Fibroblast of the aortic adventitia (primary cell): ENCODE data around the gene SERINC3. TPM values are rescaled to one million over a fixed set of nuclear protein-coding genes. Genes with fewer than 3 reads are reported as not detected.

Experiments
- small RNA-seq: library from RNA; depleted of rRNA; stranded (forward); fragments of <200 nt; gene quantifications from one replicate; pipeline ENCODE3, GENCODE V24; 2012
- total RNA-seq: library from RNA; depleted of rRNA; stranded (reverse); fragments of >200 nt; gene quantifications from 2 replicates; pipeline ENCODE4 v1.2.3, GENCODE V29; 2012; ENCODE audit warnings: low replicate concordance

Gene SERINC3
- total RNA-seq, 1 donor: 160 TPM

Small RNA genes lying within 50 kb of the gene (small RNA-seq; reads per million reads assigned to genes)
- gene RPL37AP1: not detected

Other genes starting within 250 kb of the SERINC3 start
- 1.8 and 11.0 TPM in 2 replicates for gene FITM2, start 210.9 kb downstream of the SERINC3 start, total RNA-seq
- gene R3HDML, start 185.0 kb downstream of the SERINC3 start, total RNA-seq: not detected in 2 replicates
- not detected in 2 replicates for gene HNF4A, start 166.4 kb downstream of the SERINC3 start, total RNA-seq
- gene TTPAL, start 46.2 kb downstream of the SERINC3 start, total RNA-seq: 11.1 and 18.0 TPM in 2 replicates
- 83.2 and 134 TPM in 2 replicates for gene PKIG, start 60.5 kb upstream of the SERINC3 start, total RNA-seq
- 4.6 and 11.8 TPM in 2 replicates for gene ADA, start 129.6 kb upstream of the SERINC3 start, total RNA-seq
- gene CCN5, start 193.3 kb upstream of the SERINC3 start, total RNA-seq: 67.9 and 266 TPM in 2 replicates
- gene KCNK15, start 223.8 kb upstream of the SERINC3 start, total RNA-seq: 4.2 and 8.5 TPM in 2 replicates